Measurements from ENCODE around the gene TLCD3A.
"Not testable (repeated sequence)": the region's sequence is repeated elsewhere in the genome, so short reads cannot be mapped to it uniquely, and the experiment has no call there.

Gene TLCD3A

GRCh38 chr17:740240-741017 is 8.0 kb downstream of the TLCD3A start:
- Histone ChIP-seq H3K4me1 (ENCODE audit: control insufficient read depth in 1 of 2, insufficient read depth in 2 of 2, low read length in 2 of 2) (no peaks in the 10 kb centered on the region), H3K27ac (ENCODE audit: low read length) (no peak overlapping the region), H3K36me3 (ENCODE audit: control insufficient read depth in 1 of 2, insufficient read depth in 2 of 2, low read length in 2 of 2) (peaks cover 30 to 45% of the 10 kb centered on the region in 2 donors), H3K27me3 (ENCODE audit: low read depth, low read length) (no peaks in the 10 kb centered on the region), H3K9me3 (ENCODE audit: control insufficient read depth in 1 of 2, low read length in 2 of 2) (no peaks in the 10 kb centered on the region), H3K4me3 (ENCODE audit: low read depth in 1 of 2, low read length in 2 of 2) (no peak overlapping the region)

GRCh38 chr17:742147-742793 is 9.9 kb downstream of the TLCD3A start:
- peaks cover 48 to 63% of the 10 kb centered on the region in 2 donors for H3K36me3 ChIP-seq (ENCODE audit: control insufficient read depth in 1 of 2, insufficient read depth in 2 of 2, low read length in 2 of 2)
- H3K9me3 ChIP-seq (ENCODE audit: control insufficient read depth in 1 of 2, low read length in 2 of 2) = no peaks in the 10 kb centered on the region
- no peak overlapping the region for H3K27ac ChIP-seq (ENCODE audit: low read length)
- no peak overlapping the region for H3K4me3 ChIP-seq (ENCODE audit: low read depth in 1 of 2, low read length in 2 of 2)
- H3K4me1 ChIP-seq (ENCODE audit: control insufficient read depth in 1 of 2, insufficient read depth in 2 of 2, low read length in 2 of 2) = no peaks in the 10 kb centered on the region
- H3K27me3 ChIP-seq (ENCODE audit: low read depth, low read length) = no peaks in the 10 kb centered on the region

GRCh38 chr17:743139-743538 is 10.7 kb downstream of the TLCD3A start:
- H3K27me3 ChIP-seq (ENCODE audit: low read depth, low read length) = no peaks in the 10 kb centered on the region
- H3K4me1 ChIP-seq (ENCODE audit: control insufficient read depth in 1 of 2, insufficient read depth in 2 of 2, low read length in 2 of 2) = no peaks in the 10 kb centered on the region
- H3K9me3 ChIP-seq (ENCODE audit: control insufficient read depth in 1 of 2, low read length in 2 of 2) = no peaks in the 10 kb centered on the region
- H3K36me3 ChIP-seq (ENCODE audit: control insufficient read depth in 1 of 2, insufficient read depth in 2 of 2, low read length in 2 of 2) = peaks cover 54 to 65% of the 10 kb centered on the region in 2 donors
- H3K27ac ChIP-seq (ENCODE audit: low read length) = no peak overlapping the region
- no peak overlapping the region for H3K4me3 ChIP-seq (ENCODE audit: low read depth in 1 of 2, low read length in 2 of 2)

GRCh38 chr17:744937-745336 is 12.5 kb downstream of the TLCD3A start:
- Histone ChIP-seq H3K4me1 (ENCODE audit: control insufficient read depth in 1 of 2, insufficient read depth in 2 of 2, low read length in 2 of 2) (no peaks in the 10 kb centered on the region), H3K4me3 (ENCODE audit: low read depth in 1 of 2, low read length in 2 of 2) (no peak overlapping the region), H3K27ac (ENCODE audit: low read length) (no peak overlapping the region), H3K27me3 (ENCODE audit: low read depth, low read length) (no peaks in the 10 kb centered on the region), H3K36me3 (ENCODE audit: control insufficient read depth in 1 of 2, insufficient read depth in 2 of 2, low read length in 2 of 2) (peaks cover 54 to 65% of the 10 kb centered on the region in 2 donors), H3K9me3 (ENCODE audit: control insufficient read depth in 1 of 2, low read length in 2 of 2) (no peaks in the 10 kb centered on the region)

GRCh38 chr17:745406-745805 is 13.0 kb downstream of the TLCD3A start:
- Histone ChIP-seq H3K4me3 (ENCODE audit: low read depth in 1 of 2, low read length in 2 of 2) (no peak overlapping the region), H3K4me1 (ENCODE audit: control insufficient read depth in 1 of 2, insufficient read depth in 2 of 2, low read length in 2 of 2) (no peaks in the 10 kb centered on the region), H3K36me3 (ENCODE audit: control insufficient read depth in 1 of 2, insufficient read depth in 2 of 2, low read length in 2 of 2) (peaks cover 51 to 61% of the 10 kb centered on the region in 2 donors), H3K27me3 (ENCODE audit: low read depth, low read length) (no peaks in the 10 kb centered on the region), H3K9me3 (ENCODE audit: control insufficient read depth in 1 of 2, low read length in 2 of 2) (no peaks in the 10 kb centered on the region), H3K27ac (ENCODE audit: low read length) (no peak overlapping the region)

- no peaks in the 10 kb centered on the region for H3K27me3 ChIP-seq (ENCODE audit: low read depth, low read length)
- H3K9me3 ChIP-seq (ENCODE audit: control insufficient read depth in 1 of 2, low read length in 2 of 2) = no peaks in the 10 kb centered on the region
- H3K36me3 ChIP-seq (ENCODE audit: control insufficient read depth in 1 of 2, insufficient read depth in 2 of 2, low read length in 2 of 2) = peaks cover 44 to 53% of the 10 kb centered on the region in 2 donors
- H3K4me1 ChIP-seq (ENCODE audit: control insufficient read depth in 1 of 2, insufficient read depth in 2 of 2, low read length in 2 of 2) = peaks cover 0 to 7% of the 10 kb centered on the region in 2 donors
- no peak overlapping the region for H3K4me3 ChIP-seq (ENCODE audit: low read depth in 1 of 2, low read length in 2 of 2)
- H3K27ac ChIP-seq (ENCODE audit: low read length) = no peak overlapping the region
Measured at GRCh38 chr17:746181-746580, 13.8 kb downstream of the TLCD3A start.

GRCh38 chr17:746783-747629 is 14.6 kb downstream of the TLCD3A start:
- Histone ChIP-seq H3K36me3 (ENCODE audit: control insufficient read depth in 1 of 2, insufficient read depth in 2 of 2, low read length in 2 of 2) (peaks cover 36 to 46% of the 10 kb centered on the region in 2 donors), H3K27me3 (ENCODE audit: low read depth, low read length) (no peaks in the 10 kb centered on the region), H3K4me3 (ENCODE audit: low read depth in 1 of 2, low read length in 2 of 2) (no peak overlapping the region), H3K9me3 (ENCODE audit: control insufficient read depth in 1 of 2, low read length in 2 of 2) (no peaks in the 10 kb centered on the region), H3K27ac (ENCODE audit: low read length) (no peak overlapping the region), H3K4me1 (ENCODE audit: control insufficient read depth in 1 of 2, insufficient read depth in 2 of 2, low read length in 2 of 2) (peaks cover 0 to 11% of the 10 kb centered on the region in 2 donors)

- not testable (repeated sequence) for H3K4me3 ChIP-seq (ENCODE audit: low read depth in 1 of 2, low read length in 2 of 2); H3K27me3 ChIP-seq (ENCODE audit: low read depth, low read length); H3K9me3 ChIP-seq (ENCODE audit: control insufficient read depth in 1 of 2, low read length in 2 of 2); H3K27ac ChIP-seq (ENCODE audit: low read length)
- peaks cover 0 to 11% of the 10 kb centered on the region in 2 donors for H3K4me1 ChIP-seq (ENCODE audit: control insufficient read depth in 1 of 2, insufficient read depth in 2 of 2, low read length in 2 of 2)
- H3K36me3 ChIP-seq (ENCODE audit: control insufficient read depth in 1 of 2, insufficient read depth in 2 of 2, low read length in 2 of 2) = peaks cover 31 to 37% of the 10 kb centered on the region in 2 donors
Measured at GRCh38 chr17:748604-749003, 16.2 kb downstream of the TLCD3A start.

GRCh38 chr17:749359-749758 is 17.0 kb downstream of the TLCD3A start:
- not testable (repeated sequence) for H3K4me3 ChIP-seq (ENCODE audit: low read depth in 1 of 2, low read length in 2 of 2); H3K27me3 ChIP-seq (ENCODE audit: low read depth, low read length); H3K27ac ChIP-seq (ENCODE audit: low read length); H3K9me3 ChIP-seq (ENCODE audit: control insufficient read depth in 1 of 2, low read length in 2 of 2)
- H3K36me3 ChIP-seq (ENCODE audit: control insufficient read depth in 1 of 2, insufficient read depth in 2 of 2, low read length in 2 of 2) = peaks cover 29 to 32% of the 10 kb centered on the region in 2 donors
- peaks cover 0 to 11% of the 10 kb centered on the region in 2 donors for H3K4me1 ChIP-seq (ENCODE audit: control insufficient read depth in 1 of 2, insufficient read depth in 2 of 2, low read length in 2 of 2)

GRCh38 chr17:750431-751037 is 18.1 kb downstream of the TLCD3A start:
- peak overlapping the region in 1 of 2 donors; percentile 87 for H3K4me3 ChIP-seq (ENCODE audit: low read depth in 1 of 2, low read length in 2 of 2)
- H3K27ac ChIP-seq (ENCODE audit: low read length) = no peak overlapping the region
- no peaks in the 10 kb centered on the region for H3K27me3 ChIP-seq (ENCODE audit: low read depth, low read length)
- peaks cover 0 to 11% of the 10 kb centered on the region in 2 donors for H3K4me1 ChIP-seq (ENCODE audit: control insufficient read depth in 1 of 2, insufficient read depth in 2 of 2, low read length in 2 of 2)
- no peaks in the 10 kb centered on the region for H3K9me3 ChIP-seq (ENCODE audit: control insufficient read depth in 1 of 2, low read length in 2 of 2)
- H3K36me3 ChIP-seq (ENCODE audit: control insufficient read depth in 1 of 2, insufficient read depth in 2 of 2, low read length in 2 of 2) = peaks cover 20 to 24% of the 10 kb centered on the region in 2 donors
